GM06990 (cell line): ENCODE measurements around the gene POLN.

Experiments used
- DNase-seq: peaks from one replicate; pipeline ENCODE4 v3.0.0-alpha.2; 2011; ENCODE audit not compliant: insufficient read length; ENCODE audit errors: extremely low read depth
- H3K27me3 ChIP-seq: replicated peaks from 2 replicates; pipeline ENCODE4 v1.6.0; 2011; ENCODE audit warnings: low read length; ENCODE audit not compliant: control insufficient read depth, insufficient read depth
- H3K36me3 ChIP-seq: 2 replicates; pipeline ENCODE4 v1.5.1; 2011; ENCODE audit warnings: low read length; ENCODE audit not compliant: control insufficient read depth, insufficient read depth
- H3K4me3 ChIP-seq: replicated peaks from 2 replicates; pipeline ENCODE4 v1.5.1; 2011; ENCODE audit warnings: low read depth, mild to moderate bottlenecking, control low read depth, low read length
- CTCF ChIP-seq: IDR thresholded peaks from 2 replicates; pipeline ENCODE4 v1.5.1; 2011; ENCODE audit warnings: low read length, control low read depth, mild to moderate bottlenecking, inconsistent platforms; ENCODE audit not compliant: insufficient read depth, poor library complexity, severe bottlenecking

The POLN gene

GRCh38 chr4:2141022-2141761, 100.7 kb downstream of the POLN start:
- Histone ChIP-seq H3K4me3 (no peak overlapping the region), H3K36me3 (no peaks in the 10 kb centered on the region), H3K27me3 (no peaks in the 10 kb centered on the region)
- DNase-seq, result no peak
- TF ChIP-seq CTCF, result no peak

GRCh38 chr4:2138846-2139500, 102.9 kb downstream of the POLN start:
- no peaks in the 10 kb centered on the region for H3K36me3 ChIP-seq
- H3K27me3 ChIP-seq, result no peaks in the 10 kb centered on the region
- H3K4me3 ChIP-seq, result no peak overlapping the region
- no peak for TF ChIP-seq CTCF
- DNase-seq, result no peak

- Histone ChIP-seq H3K36me3 (no peaks in the 10 kb centered on the region), H3K27me3 (no peaks in the 10 kb centered on the region), H3K4me3 (no peak overlapping the region)
- TF ChIP-seq CTCF, result no peak
- no peak for DNase-seq
Observed at GRCh38 chr4:2136726-2137125, 105.2 kb downstream of the POLN start.

- DNase-seq, result no peak
- TF ChIP-seq CTCF, result no peak
- Histone ChIP-seq H3K36me3 (no peaks in the 10 kb centered on the region), H3K27me3 (no peaks in the 10 kb centered on the region), H3K4me3 (no peak overlapping the region)
Observed at GRCh38 chr4:2135083-2135482, 106.8 kb downstream of the POLN start.

GRCh38 chr4:2132438-2132837, 109.5 kb downstream of the POLN start:
- Histone ChIP-seq H3K27me3 (no peaks in the 10 kb centered on the region), H3K4me3 (no peak overlapping the region), H3K36me3 (no peaks in the 10 kb centered on the region)
- no peak for TF ChIP-seq CTCF
- DNase-seq, result no peak
